CD4-positive, alpha-beta memory T cell (primary cell): ENCODE results near the gene MFAP1. TPM values are rescaled to one million over a fixed set of nuclear protein-coding genes. Genes with fewer than 3 reads are reported as not detected.

Source experiments
- CTCF ChIA-PET: fragments of 350-600 bp; sonication (Branson Sonifier 250); formaldehyde crosslinking; loops from one replicate; lab custom pipeline; 2021; ENCODE audit warnings: inconsistent platforms; ENCODE audit not compliant: partially characterized antibody; lab: Charles Lee
- POLR2A ChIA-PET: fragments of 350-600 bp; sonication (Branson Sonifier 250); formaldehyde crosslinking; loops from one replicate; lab custom pipeline; 2021; ENCODE audit not compliant: partially characterized antibody; lab: Charles Lee
- DNase-seq, 5 donors: peaks; one replicate each; pipeline versions ENCODE4 v3.0.0 to v3.0.0-alpha.2; 2020 to 2022; ENCODE audit warnings: mixed read lengths in 1 of 5
- H3K27ac ChIP-seq: one replicate; pipeline ENCODE4 v1.7.0; 2013; ENCODE audit warnings: low read depth, low read length
- H3K27me3 ChIP-seq: 2 replicates; pipeline ENCODE4 v1.7.0; 2013; ENCODE audit warnings: mild to moderate bottlenecking, low read length, moderate library complexity; ENCODE audit not compliant: insufficient read depth
- H3K36me3 ChIP-seq: 2 replicates; pipeline ENCODE4 v1.7.0; 2013; ENCODE audit warnings: mild to moderate bottlenecking, low read length, moderate library complexity; ENCODE audit not compliant: insufficient read depth
- H3K4me1 ChIP-seq: 2 replicates; pipeline ENCODE4 v1.7.0; 2013; ENCODE audit warnings: mild to moderate bottlenecking, low read length, moderate library complexity; ENCODE audit not compliant: insufficient read depth
- H3K4me3 ChIP-seq, 2 donors: one replicate each; pipeline ENCODE4 v1.7.0; 2013; ENCODE audit warnings: low read length in 2 of 2, mild to moderate bottlenecking in 1 of 2
- H3K9me3 ChIP-seq, 2 donors: one replicate each; pipeline ENCODE4 v1.7.0; 2013; ENCODE audit warnings: low read length in 2 of 2, control low read depth in 1 of 2; ENCODE audit not compliant: control insufficient read depth in 1 of 2
- H3K27ac Mint-ChIP-seq, 7 donors: one replicate each; pipeline ENCODE4 v1.8.0; 2020 to 2021; ENCODE audit warnings: mixed read lengths in 7 of 7, mild to moderate bottlenecking in 6 of 7, inconsistent platforms in 3 of 7, moderate library complexity in 3 of 7
- H3K27me3 Mint-ChIP-seq, 2 donors: one replicate each; pipeline ENCODE4 v1.8.0; 2020 to 2021; ENCODE audit warnings: mixed read lengths in 2 of 2
- H3K36me3 Mint-ChIP-seq, 2 donors: one replicate each; pipeline ENCODE4 v1.8.0; 2020 to 2021; ENCODE audit warnings: mixed read lengths in 2 of 2, inconsistent platforms in 1 of 2, mild to moderate bottlenecking in 1 of 2
- H3K4me1 Mint-ChIP-seq, 4 donors: one replicate each; pipeline ENCODE4 v1.8.0; 2020 to 2021; ENCODE audit warnings: mixed read lengths in 4 of 4, mild to moderate bottlenecking in 1 of 4
- H3K4me3 Mint-ChIP-seq, 8 donors: one replicate each; pipeline ENCODE4 v1.8.0; 2020 to 2021; ENCODE audit warnings: mixed read lengths in 8 of 8, mild to moderate bottlenecking in 7 of 8, moderate library complexity in 6 of 8, inconsistent platforms in 3 of 8
- H3K9me3 Mint-ChIP-seq, 8 donors: one replicate each; pipeline ENCODE4 v1.8.0; 2020 to 2021; ENCODE audit warnings: mixed read lengths in 8 of 8, mild to moderate bottlenecking in 5 of 8, inconsistent platforms in 3 of 8, moderate library complexity in 1 of 8
- intact Hi-C: fragments of 100-400 bp; cut with micrococcal nuclease; formaldehyde crosslinking; loops from one replicate; pipeline ENCODE4 v1.15.1; 2023
- polyA plus RNA-seq, 2 donors: library from polyadenylated mRNA; unstranded; fragments of 300-500 nt; fragmentation: Illumina TruSeq; gene quantifications; one replicate each; pipeline ENCODE4 v1.2.3, GENCODE V29; 2021
- total RNA-seq, 2 experiments: library from RNA; stranded (reverse); gene quantifications; one replicate each; pipeline ENCODE4 v1.2.3, GENCODE V29; 2021

MFAP1 gene, protein sequence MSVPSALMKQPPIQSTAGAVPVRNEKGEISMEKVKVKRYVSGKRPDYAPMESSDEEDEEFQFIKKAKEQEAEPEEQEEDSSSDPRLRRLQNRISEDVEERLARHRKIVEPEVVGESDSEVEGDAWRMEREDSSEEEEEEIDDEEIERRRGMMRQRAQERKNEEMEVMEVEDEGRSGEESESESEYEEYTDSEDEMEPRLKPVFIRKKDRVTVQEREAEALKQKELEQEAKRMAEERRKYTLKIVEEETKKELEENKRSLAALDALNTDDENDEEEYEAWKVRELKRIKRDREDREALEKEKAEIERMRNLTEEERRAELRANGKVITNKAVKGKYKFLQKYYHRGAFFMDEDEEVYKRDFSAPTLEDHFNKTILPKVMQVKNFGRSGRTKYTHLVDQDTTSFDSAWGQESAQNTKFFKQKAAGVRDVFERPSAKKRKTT
- 10 to 100 TPM; 24.9 to 25.9 TPM for total RNA-seq
- 10 to 100 TPM in 1 of 2 donors, 1 to 10 TPM in 1; 5.4 to 22.5 TPM for polyA plus RNA-seq

DNA sequence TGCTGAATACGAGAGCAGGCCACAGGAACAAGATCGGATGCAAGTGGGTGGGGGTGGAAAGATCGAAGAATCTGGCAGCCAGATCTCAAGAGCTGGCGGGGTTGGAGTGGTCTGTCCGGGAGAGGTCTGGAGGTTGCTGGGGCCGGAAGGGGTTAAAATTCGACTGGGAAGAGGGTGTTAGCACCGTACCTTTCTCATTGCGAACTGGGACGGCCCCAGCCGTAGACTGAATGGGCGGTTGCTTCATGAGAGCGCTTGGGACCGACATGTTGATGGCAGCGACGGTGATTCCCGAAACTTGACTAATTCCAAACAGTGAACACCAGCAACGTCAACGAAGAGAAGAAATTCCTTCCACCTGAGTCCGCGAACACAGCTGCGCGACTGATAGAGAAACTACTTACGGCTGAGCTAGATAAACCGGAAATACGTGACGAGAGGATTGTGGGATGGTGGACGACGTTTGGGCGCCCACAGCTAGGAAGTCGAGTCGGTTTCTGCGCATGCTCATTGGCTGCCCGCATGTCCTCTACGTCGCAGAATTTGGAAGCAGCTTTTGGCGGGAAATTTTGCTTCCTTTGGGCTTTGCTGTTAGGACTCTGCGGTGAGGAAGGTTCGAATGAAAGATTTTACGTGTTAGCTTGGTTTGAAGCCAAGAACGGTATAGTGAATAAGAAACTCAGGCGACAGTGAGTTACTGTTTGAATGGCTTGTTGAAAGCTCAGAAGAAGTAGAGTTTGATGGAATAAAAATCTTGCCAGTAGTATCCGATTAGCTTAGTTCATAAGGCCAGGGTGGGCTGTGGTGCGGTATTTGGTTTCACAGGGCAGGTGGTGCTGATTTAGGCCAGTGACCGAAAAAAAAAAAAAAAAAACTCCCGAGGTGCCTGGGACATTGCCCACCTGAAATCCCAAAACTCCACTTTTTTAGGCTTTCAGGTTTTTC lies at the start of gene MFAP1:
MFAP1 (minus strand) TSS at position 389 of the 945 bp plus-strand sequence; CDS start at position 268, 121 bp downstream.
- Mint-ChIP-seq H3K36me3 (peaks cover 4 to 15% of the 10 kb centered on the region in 2 donors), H3K9me3 (no peaks in the 10 kb centered on the region), H3K27ac (peak within 1 kb of the TSS; percentile 92 to 99 (median 99)), H3K4me1 (peaks cover 29 to 71% (median 52%) of the 10 kb centered on the region in 4 donors), H3K27me3 (no peaks in the 10 kb centered on the region), H3K4me3 (peak within 1 kb of the TSS; percentile 96 to 99 (median 98))
- Histone ChIP-seq H3K36me3 (no peaks in the 10 kb centered on the region), H3K9me3 (no peaks in the 10 kb centered on the region), H3K4me1 (peaks cover 67% of the 10 kb centered on the region), H3K27me3 (no peaks in the 10 kb centered on the region), H3K4me3 (peak within 1 kb of the TSS; percentile 92 to 100), H3K27ac (peak within 1 kb of the TSS; percentile 99)
- POLR2A ChIA-PET = interaction anchor here (0.8 to 8.9 kb wide), 15 partner anchors 9 to 712 kb away, joined by 3 to 92 read pairs (median 4); partner anchors contain the start of genes EIF3J, ELL3, FRMD5 and HYPK
- CTCF ChIA-PET = interaction anchor here (0.5 to 1.0 kb wide), 5 partner anchors 13 to 48 kb away, joined by 3 to 5 read pairs (median 3); partner anchors contain the start of gene ELL3
- intact Hi-C loops = loop anchor here (1.0 to 10.0 kb wide), 6 partner anchors 24 to 603 kb away; partner anchors contain the start of genes CTDSPL2, ELL3, HYPK and MAP1A
- DNase-seq = peak; percentile 88 to 95 (median 93)

DNA sequence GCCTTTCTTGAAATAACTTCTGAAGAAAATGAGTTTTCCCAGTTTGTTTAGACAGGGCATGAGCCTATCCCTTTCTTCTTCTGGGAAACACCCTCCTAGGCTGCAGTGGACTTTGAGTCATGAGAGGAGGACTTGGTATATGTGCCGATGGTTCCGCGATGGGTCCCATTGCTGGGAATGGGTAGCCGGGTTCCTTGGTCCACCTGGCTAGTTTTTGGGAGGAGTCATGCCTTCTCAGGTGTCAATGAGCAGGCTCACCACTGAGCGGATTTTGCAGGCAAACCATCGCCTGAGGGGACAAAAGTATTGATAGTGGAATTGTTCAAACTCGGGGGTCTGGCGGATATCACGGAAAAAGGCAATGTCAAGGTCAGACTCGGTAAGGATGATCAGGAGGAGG lies 49.2 kb upstream of the MFAP1 start:
- H3K4me1 Mint-ChIP-seq = peaks cover 0 to 1% (median 0%) of the 10 kb centered on the region in 4 donors
- Histone ChIP-seq H3K4me3 (no peak overlapping the region), H3K36me3 (no peaks in the 10 kb centered on the region), H3K9me3 (no peaks in the 10 kb centered on the region), H3K27me3 (no peaks in the 10 kb centered on the region), H3K27ac (no peak overlapping the region), H3K4me1 (no peaks in the 10 kb centered on the region)
- ChIA-PET POLR2A (no interaction called here), CTCF (no interaction called here)
- peaks cover 19 to 21% of the 10 kb centered on the region in 2 donors for H3K36me3 Mint-ChIP-seq
- intact Hi-C loops = no loop called here
- DNase-seq = no peak
- no peak overlapping the region for H3K4me3 Mint-ChIP-seq
- no peaks in the 10 kb centered on the region for H3K9me3 Mint-ChIP-seq
- no peak overlapping the region for H3K27ac Mint-ChIP-seq
- no peaks in the 10 kb centered on the region for H3K27me3 Mint-ChIP-seq

DNA sequence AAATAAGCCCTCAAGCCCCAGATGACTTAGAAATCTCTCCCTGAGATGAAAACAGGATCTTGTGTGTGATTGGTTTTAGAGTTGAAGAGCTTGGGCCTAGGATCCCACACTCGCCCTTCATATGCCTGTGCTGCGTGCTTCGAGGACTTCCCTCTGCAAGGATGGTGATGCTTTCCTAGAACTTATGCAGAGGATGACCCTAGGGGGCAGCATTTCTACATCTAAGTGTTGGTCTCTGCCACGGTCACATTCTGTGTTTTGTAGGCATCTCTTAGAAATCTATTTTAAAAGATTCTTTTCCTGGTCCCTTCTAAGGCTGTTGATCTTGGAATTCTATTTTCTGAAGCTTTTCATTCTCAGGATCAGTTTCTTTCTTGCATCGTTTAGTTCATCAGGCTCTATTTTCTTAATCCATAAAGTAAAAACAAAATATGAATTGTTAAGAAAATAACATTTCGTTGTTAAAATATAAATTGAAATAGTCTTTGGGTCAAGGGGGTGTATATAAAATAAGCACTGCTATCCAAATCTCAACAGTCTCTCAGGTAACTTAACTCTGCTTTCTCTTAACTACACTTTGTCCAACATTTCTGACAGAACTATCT lies 48.0 kb upstream of the MFAP1 start:
- no peaks in the 10 kb centered on the region for H3K27me3 Mint-ChIP-seq
- ChIA-PET CTCF (interaction anchor here (2.2 kb wide), 1 partner anchor 10 kb away, joined by 7 read pairs; no protein-coding TSS in a partner anchor), POLR2A (no interaction called here)
- H3K9me3 Mint-ChIP-seq = no peaks in the 10 kb centered on the region
- H3K4me3 Mint-ChIP-seq = no peak overlapping the region
- intact Hi-C loops = no loop called here
- Histone ChIP-seq H3K27ac (no peak overlapping the region), H3K27me3 (no peaks in the 10 kb centered on the region), H3K9me3 (no peaks in the 10 kb centered on the region), H3K4me3 (no peak overlapping the region), H3K4me1 (no peaks in the 10 kb centered on the region), H3K36me3 (no peaks in the 10 kb centered on the region)
- DNase-seq = peak in 4 of 5 donors; percentile 2 to 12 (median 4)
- peaks cover 22 to 24% of the 10 kb centered on the region in 2 donors for H3K36me3 Mint-ChIP-seq
- H3K27ac Mint-ChIP-seq = peak overlapping the region in 1 of 7 donors; percentile 53
- peaks cover 0 to 1% (median 0%) of the 10 kb centered on the region in 4 donors for H3K4me1 Mint-ChIP-seq

DNA sequence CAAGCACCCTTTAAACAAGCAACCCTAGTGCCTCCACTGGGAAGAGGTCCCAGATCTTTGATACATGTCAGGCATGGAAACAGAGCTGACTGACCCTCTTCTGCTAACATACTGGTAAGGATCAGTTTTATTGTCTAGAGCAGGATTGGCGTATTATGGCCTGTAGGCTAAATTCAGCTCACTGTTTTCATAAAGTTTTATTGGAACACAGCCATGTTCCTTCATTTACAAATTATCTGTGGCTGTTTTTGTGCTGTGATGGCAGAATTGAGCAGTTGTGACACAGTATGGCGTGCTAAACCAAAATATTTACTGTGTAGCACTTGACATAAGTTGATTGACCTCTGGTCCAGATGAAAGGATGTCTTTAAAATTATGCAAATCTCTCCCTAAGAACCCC lies 47.3 kb upstream of the MFAP1 start:
- no peaks in the 10 kb centered on the region for H3K9me3 Mint-ChIP-seq
- H3K4me1 ChIP-seq = no peaks in the 10 kb centered on the region
- no peaks in the 10 kb centered on the region for H3K27me3 ChIP-seq
- H3K4me3 Mint-ChIP-seq = no peak overlapping the region
- H3K4me1 Mint-ChIP-seq = peaks cover 0 to 1% (median 0%) of the 10 kb centered on the region in 4 donors
- ChIA-PET CTCF (interaction anchor here (2.2 kb wide), 1 partner anchor 11 kb away, joined by 7 read pairs; no protein-coding TSS in a partner anchor), POLR2A (no interaction called here)
- no peaks in the 10 kb centered on the region for H3K9me3 ChIP-seq
- intact Hi-C loops = no loop called here
- no peaks in the 10 kb centered on the region for H3K36me3 ChIP-seq
- no peaks in the 10 kb centered on the region for H3K27me3 Mint-ChIP-seq
- DNase-seq = no peak
- H3K4me3 ChIP-seq = no peak overlapping the region
- no peak overlapping the region for H3K27ac ChIP-seq
- peaks cover 22 to 27% of the 10 kb centered on the region in 2 donors for H3K36me3 Mint-ChIP-seq
- no peak overlapping the region for H3K27ac Mint-ChIP-seq

DNA sequence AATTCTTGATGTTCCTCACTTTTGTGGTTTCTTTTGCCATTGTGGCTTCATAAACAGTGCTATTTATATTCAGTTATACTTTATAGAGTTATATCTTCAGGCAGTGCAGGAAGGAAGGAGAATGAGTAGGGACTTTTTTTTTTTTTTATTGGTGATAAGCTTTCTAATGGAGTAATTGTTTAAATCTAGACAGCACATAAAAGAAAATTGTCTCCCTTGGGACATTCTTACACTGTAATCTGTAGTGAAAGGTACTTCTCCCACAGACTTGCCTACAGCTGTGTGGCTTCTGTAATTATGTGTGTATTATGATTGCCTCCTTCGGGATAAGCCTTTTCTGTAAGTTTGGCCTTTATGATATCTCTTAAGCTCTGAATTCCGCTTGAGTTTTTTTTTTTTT lies 43.9 kb upstream of the MFAP1 start:
- H3K9me3 ChIP-seq = no peaks in the 10 kb centered on the region
- no peaks in the 10 kb centered on the region for H3K27me3 ChIP-seq
- DNase-seq = no peak
- peaks cover 33 to 35% of the 10 kb centered on the region in 2 donors for H3K36me3 Mint-ChIP-seq
- no peaks in the 10 kb centered on the region for H3K9me3 Mint-ChIP-seq
- peaks cover 0 to 1% (median 0%) of the 10 kb centered on the region in 4 donors for H3K4me1 Mint-ChIP-seq
- H3K27me3 Mint-ChIP-seq = no peaks in the 10 kb centered on the region
- intact Hi-C loops = no loop called here
- POLR2A ChIA-PET = no interaction called here
- CTCF ChIA-PET = interaction anchor here (1.4 to 2.1 kb wide), 3 partner anchors 10 to 36 kb away, joined by 3 to 11 read pairs (median 4); no protein-coding TSS in a partner anchor
- no peak overlapping the region for H3K4me3 ChIP-seq
- peak overlapping the region in 1 of 7 donors; percentile 50 for H3K27ac Mint-ChIP-seq
- H3K4me1 ChIP-seq = no peaks in the 10 kb centered on the region
- no peaks in the 10 kb centered on the region for H3K36me3 ChIP-seq
- no peak overlapping the region for H3K27ac ChIP-seq
- H3K4me3 Mint-ChIP-seq = no peak overlapping the region

DNA sequence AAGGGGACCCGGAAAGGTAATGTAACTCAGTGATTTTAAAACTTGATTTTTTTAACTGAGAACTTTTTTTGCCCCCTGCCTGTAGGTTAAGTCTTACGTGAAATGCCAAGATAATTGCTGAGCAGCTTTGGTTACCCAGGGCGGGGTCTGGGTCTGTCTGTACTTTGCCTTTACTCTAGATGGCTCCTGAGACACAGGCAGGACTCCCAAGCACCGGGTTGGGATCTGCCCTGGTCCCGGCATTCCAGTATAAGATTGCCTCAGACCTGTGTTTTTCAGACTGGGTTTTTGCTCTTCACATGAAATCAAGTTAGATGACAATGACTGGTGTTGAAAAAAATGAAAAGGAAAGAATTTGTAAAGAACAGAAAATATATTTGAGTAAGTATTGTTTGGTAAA lies 42.6 kb upstream of the MFAP1 start:
- Histone ChIP-seq H3K27ac (no peak overlapping the region), H3K4me3 (no peak overlapping the region), H3K9me3 (no peaks in the 10 kb centered on the region), H3K27me3 (no peaks in the 10 kb centered on the region), H3K4me1 (no peaks in the 10 kb centered on the region), H3K36me3 (no peaks in the 10 kb centered on the region)
- no peak overlapping the region for H3K27ac Mint-ChIP-seq
- no peak for DNase-seq
- no peaks in the 10 kb centered on the region for H3K27me3 Mint-ChIP-seq
- intact Hi-C loops = no loop called here
- peaks cover 30 to 38% of the 10 kb centered on the region in 2 donors for H3K36me3 Mint-ChIP-seq
- CTCF ChIA-PET = interaction anchor here (0.9 kb wide), 1 partner anchor 16 kb away, joined by 3 read pairs; no protein-coding TSS in a partner anchor
- POLR2A ChIA-PET = no interaction called here
- H3K4me3 Mint-ChIP-seq = no peak overlapping the region
- H3K9me3 Mint-ChIP-seq = no peaks in the 10 kb centered on the region
- H3K4me1 Mint-ChIP-seq = no peaks in the 10 kb centered on the region
